Islet of Langerhans (tissue), 1 donor: ENCODE results near the gene CFAP97.
"Not testable (repeated sequence)": the region's sequence is repeated elsewhere in the genome, so short reads cannot be mapped to it uniquely, and the experiment has no call there.

Experiments
- FAIRE-seq: peaks from one replicate; lab custom pipeline; 2011; peaks lifted over from hg19 to GRCh38; lab: Jason Lieb, UNC

CFAP97 gene

GRCh38 chr4:185138161-185138560, 65.6 kb downstream of the CFAP97 start:
- FAIRE-seq, result no peak

GRCh38 chr4:185137233-185137925, 66.4 kb downstream of the CFAP97 start:
- FAIRE-seq, result no peak

DNA sequence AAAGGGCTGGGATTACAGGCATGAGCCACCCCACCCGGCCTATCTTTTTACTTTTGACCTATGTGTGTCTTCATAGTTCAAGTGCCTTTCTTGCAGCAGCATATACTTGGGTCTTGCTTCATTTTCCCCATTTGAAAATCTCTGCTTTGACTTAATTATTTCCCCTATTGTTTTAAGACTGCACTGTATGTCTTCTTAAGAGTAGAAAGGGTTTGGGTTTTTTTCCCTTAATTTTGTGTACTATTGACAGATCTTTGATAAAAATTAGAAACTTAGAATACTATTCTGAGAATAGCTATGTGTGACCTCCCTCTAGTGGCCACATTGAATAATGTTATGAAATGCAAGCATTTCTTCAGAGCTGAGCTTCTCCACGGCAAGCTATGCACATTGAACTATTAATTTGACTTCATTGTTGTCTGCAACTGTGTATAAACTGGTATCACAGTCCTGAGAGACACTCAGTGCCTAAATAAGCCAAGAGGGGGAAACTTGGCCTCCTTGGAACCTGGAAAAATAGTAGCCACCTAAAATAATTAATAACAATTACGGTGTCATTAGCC, 69.4 kb downstream of the CFAP97 start:
- FAIRE-seq, result peak; percentile 90

DNA sequence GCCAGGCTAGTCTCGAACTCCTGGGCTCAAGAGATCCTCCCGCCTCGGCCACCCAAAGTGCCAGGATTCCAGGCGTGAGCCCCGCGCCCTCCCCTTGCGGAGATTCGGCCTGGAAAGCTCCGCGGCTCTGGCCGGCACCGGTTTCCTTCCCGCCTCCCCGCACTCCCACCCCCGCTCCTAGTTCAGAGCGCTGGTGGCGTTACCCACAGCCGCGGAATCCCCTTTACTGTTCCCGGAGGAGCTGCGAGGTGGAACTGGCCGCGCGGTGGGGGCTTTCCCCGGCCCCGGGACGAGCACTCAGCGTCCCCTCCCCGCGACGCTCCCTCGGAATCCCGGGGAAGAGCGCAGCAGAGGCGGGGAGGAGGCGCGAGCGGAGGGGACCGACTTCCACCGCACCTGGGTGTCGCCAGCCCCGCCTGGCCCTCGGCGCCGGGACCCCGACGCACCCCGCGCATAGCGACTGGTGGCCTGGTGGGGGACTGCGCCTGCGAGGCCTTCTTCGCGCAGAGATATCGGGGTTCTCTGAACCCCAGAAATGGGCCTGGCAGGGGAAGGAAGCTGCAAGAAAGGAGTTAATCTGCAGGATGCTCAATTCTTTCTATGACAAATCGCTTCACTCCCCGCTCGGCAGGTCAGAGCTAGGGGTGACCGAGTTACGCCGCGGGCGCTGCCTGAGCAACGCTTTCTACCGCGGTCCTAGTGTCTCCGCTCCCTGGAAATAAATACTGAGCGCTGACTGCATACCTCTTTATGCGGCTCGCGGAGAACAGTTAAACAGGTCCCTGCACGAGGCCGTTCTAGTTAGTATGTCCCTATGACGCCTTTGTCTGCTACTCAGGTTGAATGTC, 75.3 kb downstream of the CFAP97 start:
- FAIRE-seq, result no peak

GRCh38 chr4:185127021-185127925, 76.5 kb downstream of the CFAP97 start:
- FAIRE-seq, result no peak

DNA sequence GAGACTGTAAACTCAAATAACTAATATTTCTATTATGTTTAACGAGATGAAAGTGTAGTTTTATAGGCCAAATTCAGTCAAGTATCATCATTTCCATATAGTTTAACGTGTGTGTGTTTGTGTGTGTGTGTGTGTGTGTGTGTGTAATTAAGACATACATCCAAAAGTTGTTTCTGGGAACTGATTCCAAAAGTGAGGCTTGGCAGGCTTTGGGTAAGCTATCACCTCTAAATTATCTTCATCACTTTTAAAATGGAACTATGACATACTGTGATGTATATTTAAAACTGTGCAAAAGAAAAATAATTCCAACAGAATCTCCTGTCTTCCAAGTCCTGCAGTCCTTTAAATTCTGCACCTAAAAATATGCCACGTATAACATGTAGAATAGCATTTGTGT, 79.8 kb downstream of the CFAP97 start:
- FAIRE-seq, result no peak

DNA sequence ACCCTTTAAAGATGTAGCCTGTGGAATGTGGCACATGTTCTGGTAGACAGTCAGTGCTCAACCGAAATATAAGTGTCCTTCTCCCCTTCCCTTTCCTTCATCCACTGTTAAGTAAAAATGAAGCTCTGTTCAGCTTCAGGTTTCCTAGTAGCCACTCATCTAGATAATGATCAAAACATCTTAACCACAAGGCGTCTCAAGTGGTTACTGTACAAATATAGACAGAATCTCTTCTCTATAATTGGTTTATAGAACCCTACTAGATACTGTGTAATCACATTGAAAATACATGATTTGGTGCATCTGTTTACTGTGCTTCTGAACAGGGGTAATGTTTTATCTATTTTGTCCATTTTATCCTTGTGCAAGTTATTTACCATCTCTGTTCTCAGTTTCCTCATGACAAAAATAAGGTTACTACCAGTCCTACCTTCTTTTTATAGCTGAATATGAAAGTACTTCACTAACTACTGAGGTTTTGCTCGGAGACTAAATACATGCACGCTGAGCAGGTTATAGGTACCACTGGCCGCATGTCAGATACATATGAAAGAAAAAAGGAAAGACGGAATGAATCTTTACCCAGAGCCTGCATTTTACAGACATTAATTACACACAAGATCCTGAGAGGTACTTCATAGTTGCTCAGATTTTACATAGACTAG, 81.0 kb downstream of the CFAP97 start:
- no peak for FAIRE-seq

DNA sequence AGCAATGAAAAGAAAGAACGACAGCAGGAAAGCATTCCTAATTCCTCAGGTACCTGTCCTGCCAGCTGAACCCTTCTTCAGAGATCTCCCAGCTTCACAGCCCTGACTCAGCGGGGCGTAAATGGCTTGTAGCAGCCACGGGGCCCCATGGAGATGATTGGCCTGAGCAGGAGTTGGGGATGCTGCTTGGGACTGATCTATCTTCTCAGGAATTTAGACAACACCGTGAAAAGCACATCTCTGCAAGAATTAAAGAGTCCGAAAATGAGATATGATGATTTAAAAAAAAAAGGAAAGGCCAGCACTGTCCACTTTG, 83.2 kb downstream of the CFAP97 start:
- FAIRE-seq, result no peak

DNA sequence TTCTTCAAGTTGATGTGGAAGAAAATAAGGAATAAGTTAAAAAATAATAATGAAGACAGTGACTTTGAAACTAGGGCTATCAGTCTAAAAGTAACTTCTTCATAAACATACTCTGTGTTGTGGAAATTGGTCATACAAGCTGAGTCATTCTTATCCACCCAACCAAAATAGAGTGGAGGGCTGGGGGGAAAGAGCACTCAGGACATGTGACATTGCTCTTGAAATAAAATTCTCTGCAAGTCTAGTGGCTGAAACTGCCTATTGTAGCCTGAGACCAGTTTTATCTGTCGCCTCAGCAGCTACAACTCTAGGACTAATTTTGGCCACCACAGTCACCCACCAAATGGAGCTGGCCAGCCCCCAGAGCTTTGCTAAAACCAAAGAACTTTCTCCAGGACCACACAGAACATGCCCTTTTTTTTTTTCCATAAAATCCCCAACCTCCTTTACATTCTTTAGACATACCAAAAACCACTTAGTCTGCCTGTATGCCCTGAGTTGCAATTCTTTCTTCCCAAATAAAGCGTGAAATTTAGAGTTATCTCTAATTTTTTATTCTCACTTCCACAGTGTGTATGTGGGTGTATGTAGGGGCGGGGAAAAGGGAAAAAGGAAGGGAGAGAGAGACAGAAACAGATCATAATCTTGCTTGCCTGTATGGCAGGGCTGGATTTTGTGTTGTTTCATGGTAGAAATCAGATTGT, 83.7 kb downstream of the CFAP97 start:
- FAIRE-seq, result no peak

- not testable (repeated sequence) for FAIRE-seq
Observed at GRCh38 chr4:185119467-185119866, 84.3 kb downstream of the CFAP97 start.

DNA sequence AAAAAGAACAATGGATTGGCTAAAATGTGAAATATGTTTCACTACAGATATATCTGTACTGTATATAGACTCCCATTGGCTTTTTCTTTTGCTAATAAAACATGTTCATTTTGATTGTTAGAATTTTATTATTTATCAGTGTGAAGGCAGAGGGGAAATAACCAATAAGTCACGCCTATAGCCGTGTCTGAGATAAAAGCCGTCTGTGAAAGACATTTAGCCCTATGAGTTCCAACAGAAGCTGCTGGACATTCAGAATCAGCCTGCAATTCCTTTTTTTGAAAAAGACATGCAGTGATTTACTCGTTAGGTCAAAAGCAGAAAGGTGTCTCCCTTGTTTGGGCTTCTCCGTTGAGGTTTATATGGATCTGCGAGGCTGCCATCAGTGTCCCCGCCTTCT, 84.9 kb downstream of the CFAP97 start:
- no peak for FAIRE-seq

DNA sequence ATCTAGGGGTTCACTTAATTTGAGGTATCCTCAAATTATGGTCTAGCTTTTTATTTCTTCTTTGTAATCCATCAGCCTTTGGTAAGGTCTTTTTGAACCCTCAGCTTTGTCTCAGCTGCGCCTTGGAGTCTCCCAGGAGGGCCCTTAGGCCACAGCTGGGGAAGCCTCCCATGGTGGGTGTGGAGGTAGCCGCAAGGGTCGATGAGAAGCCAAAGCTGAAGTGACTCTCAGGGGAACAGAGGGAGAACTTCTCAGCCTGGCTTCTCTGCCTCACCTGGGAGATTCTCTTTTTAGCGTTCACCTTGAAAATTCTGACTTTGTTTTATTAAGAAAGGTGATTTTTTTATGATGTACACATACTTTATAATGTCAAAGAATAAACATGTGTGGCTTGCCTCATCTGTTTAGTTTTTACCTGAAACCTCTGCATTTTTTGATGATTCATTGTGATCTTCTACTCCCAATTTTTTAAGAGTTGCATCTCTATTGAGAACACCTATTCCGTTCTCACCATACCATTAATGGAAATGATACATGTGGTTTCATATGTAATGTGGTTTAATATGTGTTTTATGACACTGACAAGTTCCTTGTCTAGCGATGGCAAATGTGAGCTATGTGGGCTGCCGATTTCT, 86.4 kb downstream of the CFAP97 start:
- no peak for FAIRE-seq

- peak; percentile 56 for FAIRE-seq
Observed at GRCh38 chr4:185115827-185116232, 88.0 kb downstream of the CFAP97 start.

DNA sequence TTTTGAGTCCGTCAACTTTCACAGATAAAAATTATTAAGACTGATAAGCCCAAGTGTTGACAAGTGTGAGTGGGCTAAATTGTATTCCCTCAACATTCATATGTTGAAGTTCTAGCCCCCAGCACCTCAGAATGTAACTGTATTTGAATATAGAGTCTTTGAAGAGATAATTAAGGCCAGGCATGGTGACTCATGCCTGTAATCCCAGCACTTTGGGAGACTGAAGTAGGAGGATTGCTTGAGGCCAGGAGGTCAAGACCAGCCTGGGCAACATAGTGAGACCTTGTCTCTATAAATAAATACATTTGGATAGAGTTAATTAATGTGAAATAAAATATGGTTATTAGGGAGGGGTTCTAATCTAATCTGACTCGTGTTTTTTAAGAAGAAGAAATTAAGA, 90.5 kb downstream of the CFAP97 start:
- no peak for FAIRE-seq

DNA sequence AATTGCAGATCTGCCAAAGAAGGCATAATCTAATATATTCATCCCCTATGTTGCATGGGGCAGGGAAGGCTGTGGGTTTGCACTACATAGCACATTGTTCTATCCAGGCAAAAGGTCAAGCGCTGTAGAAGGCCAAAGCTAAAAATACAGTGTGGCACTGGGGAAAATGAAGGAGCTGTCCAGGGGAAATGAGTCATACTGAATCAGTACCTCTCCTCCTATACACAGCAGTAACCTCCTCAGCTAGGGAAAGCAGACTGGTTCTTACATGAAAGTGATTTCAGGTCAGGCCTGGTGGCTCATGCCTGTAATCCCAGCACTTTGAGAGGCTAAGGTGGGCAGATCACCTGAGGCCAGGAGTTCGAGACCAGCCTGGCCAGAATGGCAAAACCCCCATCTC, 91.7 kb downstream of the CFAP97 start:
- peak; percentile 49 for FAIRE-seq

GRCh38 chr4:185110375-185110823, 93.4 kb downstream of the CFAP97 start:
- no peak for FAIRE-seq

DNA sequence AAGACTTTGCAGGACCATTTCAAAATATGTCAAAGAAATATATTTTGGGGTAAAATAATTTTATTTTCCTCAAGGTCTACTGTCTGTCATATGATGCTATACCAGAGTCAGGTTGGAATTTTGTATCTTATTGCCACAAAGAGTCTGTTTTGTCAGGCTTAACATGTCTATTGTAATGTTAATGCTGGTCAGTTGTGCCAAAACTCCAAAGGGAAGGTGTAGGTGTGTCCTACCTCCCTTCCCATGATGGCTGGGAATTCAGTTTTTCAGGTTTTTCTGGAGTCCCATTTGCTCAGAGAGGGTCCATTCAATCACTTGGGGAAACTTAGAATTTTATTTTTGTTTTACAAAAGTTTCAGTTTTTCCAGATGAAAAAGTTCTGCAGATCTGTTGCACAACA, 94.1 kb downstream of the CFAP97 start:
- FAIRE-seq, result no peak
